ENCODE measurements around the gene FOXA3.

DNA sequence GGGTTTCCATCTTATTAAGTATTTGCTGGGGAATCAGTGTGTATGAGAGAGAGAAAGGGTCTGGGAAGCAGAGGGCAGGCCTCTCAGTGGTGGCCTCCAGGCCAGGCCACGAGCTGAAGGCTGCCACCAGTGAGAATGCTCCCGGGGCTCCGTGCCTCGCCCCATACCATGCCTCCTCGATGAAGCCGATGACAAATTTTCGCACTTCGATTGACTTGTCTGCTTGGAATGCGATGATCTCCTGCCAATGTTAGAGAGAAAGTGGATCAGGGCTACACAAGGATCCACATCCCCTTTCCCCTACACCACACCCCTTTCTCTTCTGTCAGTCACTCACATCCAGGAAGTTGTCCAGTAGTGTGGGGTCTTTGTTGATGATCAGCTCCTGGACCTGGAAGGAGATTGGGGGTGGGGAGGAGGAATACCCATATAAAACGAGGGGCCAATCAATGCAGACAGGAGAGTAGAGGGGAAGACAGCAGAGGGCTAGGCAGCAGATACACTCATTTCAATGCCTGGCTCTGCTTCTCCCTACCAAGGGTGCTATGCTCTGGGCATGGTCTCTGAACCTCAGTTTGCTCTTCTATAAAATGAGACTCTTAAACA, 11.9 kb upstream of the FOXA3 start:
- TF ChIP-seq, protein P1, sequence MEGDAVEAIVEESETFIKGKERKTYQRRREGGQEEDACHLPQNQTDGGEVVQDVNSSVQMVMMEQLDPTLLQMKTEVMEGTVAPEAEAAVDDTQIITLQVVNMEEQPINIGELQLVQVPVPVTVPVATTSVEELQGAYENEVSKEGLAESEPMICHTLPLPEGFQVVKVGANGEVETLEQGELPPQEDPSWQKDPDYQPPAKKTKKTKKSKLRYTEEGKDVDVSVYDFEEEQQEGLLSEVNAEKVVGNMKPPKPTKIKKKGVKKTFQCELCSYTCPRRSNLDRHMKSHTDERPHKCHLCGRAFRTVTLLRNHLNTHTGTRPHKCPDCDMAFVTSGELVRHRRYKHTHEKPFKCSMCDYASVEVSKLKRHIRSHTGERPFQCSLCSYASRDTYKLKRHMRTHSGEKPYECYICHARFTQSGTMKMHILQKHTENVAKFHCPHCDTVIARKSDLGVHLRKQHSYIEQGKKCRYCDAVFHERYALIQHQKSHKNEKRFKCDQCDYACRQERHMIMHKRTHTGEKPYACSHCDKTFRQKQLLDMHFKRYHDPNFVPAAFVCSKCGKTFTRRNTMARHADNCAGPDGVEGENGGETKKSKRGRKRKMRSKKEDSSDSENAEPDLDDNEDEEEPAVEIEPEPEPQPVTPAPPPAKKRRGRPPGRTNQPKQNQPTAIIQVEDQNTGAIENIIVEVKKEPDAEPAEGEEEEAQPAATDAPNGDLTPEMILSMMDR (IDR thresholded peaks at IDR 0.05), result no peak
- TF ChIP-seq POLR2A (IDR thresholded peaks at IDR 0.05; ENCODE audit: low read length) (no peak), RAD21 (conservative IDR thresholded peaks at IDR 0.05 in 1 of 2, IDR thresholded peaks at IDR 0.05 in 1 of 2) (no peak)
- TF ChIP-seq, protein P2, sequence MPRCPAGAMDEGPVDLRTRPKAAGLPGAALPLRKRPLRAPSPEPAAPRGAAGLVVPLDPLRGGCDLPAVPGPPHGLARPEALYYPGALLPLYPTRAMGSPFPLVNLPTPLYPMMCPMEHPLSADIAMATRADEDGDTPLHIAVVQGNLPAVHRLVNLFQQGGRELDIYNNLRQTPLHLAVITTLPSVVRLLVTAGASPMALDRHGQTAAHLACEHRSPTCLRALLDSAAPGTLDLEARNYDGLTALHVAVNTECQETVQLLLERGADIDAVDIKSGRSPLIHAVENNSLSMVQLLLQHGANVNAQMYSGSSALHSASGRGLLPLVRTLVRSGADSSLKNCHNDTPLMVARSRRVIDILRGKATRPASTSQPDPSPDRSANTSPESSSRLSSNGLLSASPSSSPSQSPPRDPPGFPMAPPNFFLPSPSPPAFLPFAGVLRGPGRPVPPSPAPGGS (IDR thresholded peaks at IDR 0.05), result no peak
